Osteocyte (in vitro differentiated cells): ENCODE data around the gene PSRC1. TPM values are rescaled to one million over a fixed set of nuclear protein-coding genes. Genes with fewer than 3 reads are reported as not detected.

ENCODE experiments used
- DNase-seq: peaks from one replicate; pipeline ENCODE4 v3.0.0; 2021; ENCODE audit warnings: mixed read lengths; ENCODE audit not compliant: unreplicated experiment; ENCODE audit errors: extremely low spot score
- H3K27ac Mint-ChIP-seq: one replicate; pipeline ENCODE4 v1.8.0; 2021; ENCODE audit warnings: mild to moderate bottlenecking, mixed read lengths; ENCODE audit not compliant: unreplicated experiment
- H3K27me3 Mint-ChIP-seq: one replicate; pipeline ENCODE4 v1.8.0; 2021; ENCODE audit warnings: mixed read lengths; ENCODE audit not compliant: unreplicated experiment
- H3K36me3 Mint-ChIP-seq: one replicate; pipeline ENCODE4 v1.8.0; 2021; ENCODE audit warnings: mixed read lengths; ENCODE audit not compliant: unreplicated experiment
- H3K4me1 Mint-ChIP-seq: one replicate; pipeline ENCODE4 v1.8.0; 2021; ENCODE audit warnings: mixed read lengths; ENCODE audit not compliant: unreplicated experiment
- H3K4me3 Mint-ChIP-seq: one replicate; pipeline ENCODE4 v1.8.0; 2021; ENCODE audit warnings: mild to moderate bottlenecking, moderate library complexity, mixed read lengths; ENCODE audit not compliant: unreplicated experiment
- H3K9me3 Mint-ChIP-seq: one replicate; pipeline ENCODE4 v1.8.0; 2021; ENCODE audit warnings: mixed read lengths; ENCODE audit not compliant: unreplicated experiment
- total RNA-seq: library from RNA; stranded (reverse); gene quantifications from 2 replicates; pipeline ENCODE4 v1.2.1, GENCODE V29; 2021
- TF ChIP-seq, protein P1 (sequence below): fragments of 200-600 bp; sonication (generic); IDR thresholded peaks from 2 replicates; pipeline ENCODE4 v1.5.0; 2021; ENCODE audit warnings: antibody characterized with exemption, mild to moderate bottlenecking, moderate library complexity

The PSRC1 gene
- total RNA-seq, 1 donor from 2014 or later = 9.3 TPM

DNA sequence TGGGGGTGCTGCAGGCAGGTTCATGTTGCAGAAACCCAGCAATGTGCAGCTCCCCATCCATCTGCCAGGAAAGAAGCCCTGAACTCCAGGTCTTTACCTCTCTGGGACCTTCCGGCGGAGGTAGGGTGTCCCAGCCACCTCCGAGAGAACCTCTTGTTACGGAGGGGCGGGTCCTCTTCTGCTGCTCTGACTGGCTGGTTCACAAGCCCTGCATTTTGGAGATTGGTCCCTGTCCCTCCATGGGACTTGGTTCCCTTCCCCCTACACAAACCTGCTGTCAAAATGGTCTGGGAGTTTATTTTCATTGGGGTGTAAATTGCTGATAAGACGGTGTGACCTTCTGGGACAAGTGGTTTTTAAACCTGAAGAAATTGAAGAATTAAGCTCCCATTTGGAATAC, 41.6 kb downstream of the PSRC1 start:
- peaks cover 26% of the 10 kb centered on the region for H3K36me3 Mint-ChIP-seq
- H3K9me3 Mint-ChIP-seq = no peaks in the 10 kb centered on the region
- no peaks in the 10 kb centered on the region for H3K27me3 Mint-ChIP-seq
- H3K27ac Mint-ChIP-seq = no peak overlapping the region
- H3K4me1 Mint-ChIP-seq = peaks cover 22% of the 10 kb centered on the region
- no peak overlapping the region for H3K4me3 Mint-ChIP-seq
- no peak for DNase-seq
- TF ChIP-seq, protein P1, sequence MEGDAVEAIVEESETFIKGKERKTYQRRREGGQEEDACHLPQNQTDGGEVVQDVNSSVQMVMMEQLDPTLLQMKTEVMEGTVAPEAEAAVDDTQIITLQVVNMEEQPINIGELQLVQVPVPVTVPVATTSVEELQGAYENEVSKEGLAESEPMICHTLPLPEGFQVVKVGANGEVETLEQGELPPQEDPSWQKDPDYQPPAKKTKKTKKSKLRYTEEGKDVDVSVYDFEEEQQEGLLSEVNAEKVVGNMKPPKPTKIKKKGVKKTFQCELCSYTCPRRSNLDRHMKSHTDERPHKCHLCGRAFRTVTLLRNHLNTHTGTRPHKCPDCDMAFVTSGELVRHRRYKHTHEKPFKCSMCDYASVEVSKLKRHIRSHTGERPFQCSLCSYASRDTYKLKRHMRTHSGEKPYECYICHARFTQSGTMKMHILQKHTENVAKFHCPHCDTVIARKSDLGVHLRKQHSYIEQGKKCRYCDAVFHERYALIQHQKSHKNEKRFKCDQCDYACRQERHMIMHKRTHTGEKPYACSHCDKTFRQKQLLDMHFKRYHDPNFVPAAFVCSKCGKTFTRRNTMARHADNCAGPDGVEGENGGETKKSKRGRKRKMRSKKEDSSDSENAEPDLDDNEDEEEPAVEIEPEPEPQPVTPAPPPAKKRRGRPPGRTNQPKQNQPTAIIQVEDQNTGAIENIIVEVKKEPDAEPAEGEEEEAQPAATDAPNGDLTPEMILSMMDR = no peak

DNA sequence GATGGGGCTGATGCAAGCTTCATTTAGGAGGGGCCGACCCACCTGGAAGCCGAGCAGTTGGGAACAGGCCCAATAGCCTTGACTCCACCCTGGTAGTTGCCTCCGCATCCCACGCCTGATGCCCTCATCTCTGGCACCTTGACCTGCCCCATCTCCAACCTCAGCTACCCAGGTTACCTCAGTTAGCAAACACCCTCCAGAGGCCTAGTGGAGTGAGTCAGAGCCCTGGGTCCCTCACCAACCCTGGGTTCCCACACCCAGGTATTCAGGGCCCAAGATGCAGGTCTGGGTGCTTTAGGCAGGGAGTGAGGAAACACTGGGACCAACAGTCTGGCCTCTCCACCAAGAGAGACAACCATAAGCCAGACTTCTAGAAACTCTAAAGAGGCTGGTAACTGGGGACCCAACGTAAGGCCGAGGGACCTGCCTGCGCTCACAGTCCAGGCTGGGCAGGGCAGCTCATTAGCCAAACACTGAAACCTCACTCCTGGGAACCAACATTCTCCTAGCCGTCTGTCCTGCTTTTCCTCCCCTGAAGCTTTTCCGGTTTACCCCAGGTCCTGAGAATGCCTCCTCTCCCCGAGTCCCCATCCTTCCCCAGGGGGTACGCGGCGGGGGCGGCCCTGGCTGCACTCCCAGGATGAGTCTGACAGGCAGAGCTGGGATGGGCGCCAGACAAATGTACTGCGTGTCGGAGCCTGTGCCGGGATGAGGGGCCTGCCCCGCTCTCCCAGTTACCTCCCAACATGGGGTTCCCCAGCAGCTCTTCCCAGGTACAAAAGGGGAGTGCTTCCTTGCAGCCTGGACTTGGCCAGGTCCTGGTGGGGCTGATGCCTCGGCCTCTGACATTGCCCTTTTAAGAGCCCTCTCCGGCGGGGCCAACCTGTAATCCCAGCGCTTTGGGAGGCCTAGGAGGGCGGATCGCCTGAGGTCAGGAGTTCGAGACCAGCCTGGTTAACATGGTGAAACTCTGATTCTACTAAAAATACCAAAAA, 42.5 kb downstream of the PSRC1 start:
- H3K27ac Mint-ChIP-seq = peak overlapping the region; percentile 23
- H3K27me3 Mint-ChIP-seq = no peaks in the 10 kb centered on the region
- peak; percentile 87 for DNase-seq
- no peaks in the 10 kb centered on the region for H3K9me3 Mint-ChIP-seq
- peaks cover 33% of the 10 kb centered on the region for H3K36me3 Mint-ChIP-seq
- H3K4me3 Mint-ChIP-seq = no peak overlapping the region
- H3K4me1 Mint-ChIP-seq = peaks cover 22% of the 10 kb centered on the region
- TF ChIP-seq, protein P1 = no peak

DNA sequence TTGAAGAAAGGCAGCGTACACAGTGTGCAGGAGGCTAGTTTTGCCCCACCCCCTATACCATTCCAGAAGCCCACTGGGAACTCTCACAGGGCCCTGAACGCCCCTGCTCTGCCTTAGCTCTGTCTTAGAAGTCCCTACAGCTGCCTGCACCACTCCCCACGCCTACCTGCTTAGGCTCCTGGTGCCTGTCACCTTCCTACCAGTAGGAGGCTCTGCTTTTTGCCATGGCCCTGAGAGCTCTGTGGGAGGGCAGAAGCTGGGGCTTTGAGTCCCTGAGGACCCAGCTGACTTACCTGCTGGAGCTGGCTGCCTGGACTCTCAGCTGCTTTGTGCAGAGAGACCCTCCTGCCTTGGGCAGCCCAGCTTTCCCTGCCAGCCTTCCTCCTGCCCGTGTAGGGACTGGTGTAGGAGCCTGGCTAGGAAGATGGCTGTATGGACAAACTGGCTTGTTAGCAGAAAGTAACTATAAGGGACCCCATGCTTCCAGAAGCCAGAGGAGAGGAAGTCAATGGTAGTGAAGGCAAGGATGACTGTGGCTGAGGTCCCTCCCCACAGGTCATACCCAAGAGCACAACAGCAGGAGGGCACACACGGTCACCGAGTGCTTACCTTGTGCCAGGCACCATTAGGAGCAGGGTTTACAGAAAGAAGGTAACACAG, 43.4 kb downstream of the PSRC1 start:
- H3K27ac Mint-ChIP-seq = no peak overlapping the region
- no peaks in the 10 kb centered on the region for H3K9me3 Mint-ChIP-seq
- H3K4me3 Mint-ChIP-seq = no peak overlapping the region
- TF ChIP-seq, protein P1 = peak; percentile 52
- peaks cover 22% of the 10 kb centered on the region for H3K4me1 Mint-ChIP-seq
- H3K27me3 Mint-ChIP-seq = no peaks in the 10 kb centered on the region
- DNase-seq = no peak
- peaks cover 41% of the 10 kb centered on the region for H3K36me3 Mint-ChIP-seq

DNA sequence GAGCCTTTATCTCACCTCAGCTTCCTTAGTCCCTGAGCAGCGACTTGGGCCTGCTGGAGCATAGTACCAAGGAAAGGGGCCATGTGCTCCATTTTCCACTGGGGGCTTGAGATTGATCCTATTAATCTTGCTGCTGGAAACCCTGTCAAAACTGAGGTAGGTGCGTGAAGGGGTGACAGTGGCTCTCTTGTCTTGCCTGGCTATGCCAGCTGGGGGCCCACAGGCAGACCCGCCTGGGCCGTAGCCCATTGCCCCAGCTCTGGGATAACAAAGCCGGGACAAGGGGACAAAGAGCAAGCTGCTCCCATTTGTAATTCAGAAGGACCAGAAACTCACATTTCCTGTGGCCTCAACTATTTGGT, 43.9 kb downstream of the PSRC1 start:
- H3K4me3 Mint-ChIP-seq = no peak overlapping the region
- no peak overlapping the region for H3K27ac Mint-ChIP-seq
- TF ChIP-seq, protein P1 = no peak
- peaks cover 45% of the 10 kb centered on the region for H3K36me3 Mint-ChIP-seq
- no peaks in the 10 kb centered on the region for H3K27me3 Mint-ChIP-seq
- peaks cover 22% of the 10 kb centered on the region for H3K4me1 Mint-ChIP-seq
- DNase-seq = no peak
- no peaks in the 10 kb centered on the region for H3K9me3 Mint-ChIP-seq

DNA sequence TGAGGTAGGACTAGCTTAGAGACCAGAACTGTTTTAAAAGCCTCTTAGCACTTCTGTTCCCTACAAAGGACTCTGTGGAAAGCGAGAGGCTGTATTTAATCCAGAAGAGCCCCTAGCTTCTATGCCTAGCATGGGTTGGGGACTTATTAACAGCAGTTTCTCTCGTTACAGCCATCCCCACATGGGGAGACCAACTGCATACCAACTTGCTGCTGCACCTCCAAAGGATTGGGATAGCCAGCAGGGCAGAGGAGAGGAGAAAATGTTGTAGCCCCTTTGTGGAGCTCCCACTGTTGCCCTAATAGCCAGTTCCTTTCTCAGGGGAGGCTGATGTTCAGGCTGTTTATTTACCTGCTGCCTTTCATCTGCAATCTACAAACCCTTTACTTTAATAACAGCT, 44.6 kb downstream of the PSRC1 start:
- no peak for DNase-seq
- H3K27me3 Mint-ChIP-seq = no peaks in the 10 kb centered on the region

More for the DNA sequence above, 44.6 kb downstream of the PSRC1 start:
- Mint-ChIP-seq H3K4me1 (peaks cover 22% of the 10 kb centered on the region), H3K9me3 (no peaks in the 10 kb centered on the region), H3K27ac (no peak overlapping the region), H3K36me3 (peaks cover 45% of the 10 kb centered on the region), H3K4me3 (no peak overlapping the region)
- TF ChIP-seq, protein P1 = no peak
